PC-3 (cell line): ENCODE data around the gene MEGF10.

Source experiments
- CTCF ChIP-seq: fragments of 300-600 bp; sonication (generic); conservative IDR thresholded peaks from 2 replicates; pipeline ENCODE4 v1.5.1; 2017; ENCODE audit warnings: antibody characterized with exemption, low read depth, mild to moderate bottlenecking, low read length
- EZH2 ChIP-seq: fragments of 300-600 bp; sonication (generic); IDR thresholded peaks from one replicate; pipeline ENCODE4 v1.6.1; 2017; ENCODE audit warnings: antibody characterized with exemption, mild to moderate bottlenecking, low read length; ENCODE audit not compliant: unreplicated experiment
- EZH2phosphoT487 ChIP-seq: fragments of 300-600 bp; sonication (generic); IDR thresholded peaks from 2 replicates; pipeline ENCODE4 v1.6.1; 2018; ENCODE audit warnings: mild to moderate bottlenecking, antibody characterized with exemption, low read length, borderline replicate concordance

- peak; percentile 89 for TF ChIP-seq CTCF
- no peak for TF ChIP-seq EZH2
- no peak for TF ChIP-seq EZH2phosphoT487
Observed at GRCh38 chr5:127313847-127314473, 23.4 kb downstream of the MEGF10 start.
